GM12872 (cell line): ENCODE measurements around the gene FOXP1.

Experiments
- TF ChIP-seq, protein P1 (sequence below): IDR thresholded peaks from 3 replicates; pipeline ENCODE4 v1.5.1; 2011; ENCODE audit warnings: low read depth, mild to moderate bottlenecking, low read length, moderate library complexity; ENCODE audit not compliant: insufficient read depth

FOXP1 gene

DNA sequence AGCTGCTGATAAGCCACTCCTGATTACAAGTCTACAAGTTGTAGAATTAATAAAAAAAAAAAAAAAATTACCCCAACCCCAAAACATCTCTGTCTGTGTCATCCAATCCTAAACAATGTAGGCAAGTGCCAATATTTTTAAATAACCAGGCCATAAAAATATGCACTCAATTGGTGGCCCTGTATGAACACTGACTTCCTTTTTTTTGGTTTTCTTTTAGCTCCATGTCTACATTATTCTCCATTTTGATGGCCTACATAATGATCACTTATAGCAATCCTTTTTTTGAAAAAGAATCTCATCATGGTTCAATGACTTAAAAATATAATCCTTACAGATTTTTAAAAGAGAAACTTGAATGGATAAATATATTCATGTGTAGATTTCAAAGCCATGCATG is 72.1 kb downstream of the FOXP1 start:
- TF ChIP-seq, protein P1, sequence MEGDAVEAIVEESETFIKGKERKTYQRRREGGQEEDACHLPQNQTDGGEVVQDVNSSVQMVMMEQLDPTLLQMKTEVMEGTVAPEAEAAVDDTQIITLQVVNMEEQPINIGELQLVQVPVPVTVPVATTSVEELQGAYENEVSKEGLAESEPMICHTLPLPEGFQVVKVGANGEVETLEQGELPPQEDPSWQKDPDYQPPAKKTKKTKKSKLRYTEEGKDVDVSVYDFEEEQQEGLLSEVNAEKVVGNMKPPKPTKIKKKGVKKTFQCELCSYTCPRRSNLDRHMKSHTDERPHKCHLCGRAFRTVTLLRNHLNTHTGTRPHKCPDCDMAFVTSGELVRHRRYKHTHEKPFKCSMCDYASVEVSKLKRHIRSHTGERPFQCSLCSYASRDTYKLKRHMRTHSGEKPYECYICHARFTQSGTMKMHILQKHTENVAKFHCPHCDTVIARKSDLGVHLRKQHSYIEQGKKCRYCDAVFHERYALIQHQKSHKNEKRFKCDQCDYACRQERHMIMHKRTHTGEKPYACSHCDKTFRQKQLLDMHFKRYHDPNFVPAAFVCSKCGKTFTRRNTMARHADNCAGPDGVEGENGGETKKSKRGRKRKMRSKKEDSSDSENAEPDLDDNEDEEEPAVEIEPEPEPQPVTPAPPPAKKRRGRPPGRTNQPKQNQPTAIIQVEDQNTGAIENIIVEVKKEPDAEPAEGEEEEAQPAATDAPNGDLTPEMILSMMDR, result no peak

DNA sequence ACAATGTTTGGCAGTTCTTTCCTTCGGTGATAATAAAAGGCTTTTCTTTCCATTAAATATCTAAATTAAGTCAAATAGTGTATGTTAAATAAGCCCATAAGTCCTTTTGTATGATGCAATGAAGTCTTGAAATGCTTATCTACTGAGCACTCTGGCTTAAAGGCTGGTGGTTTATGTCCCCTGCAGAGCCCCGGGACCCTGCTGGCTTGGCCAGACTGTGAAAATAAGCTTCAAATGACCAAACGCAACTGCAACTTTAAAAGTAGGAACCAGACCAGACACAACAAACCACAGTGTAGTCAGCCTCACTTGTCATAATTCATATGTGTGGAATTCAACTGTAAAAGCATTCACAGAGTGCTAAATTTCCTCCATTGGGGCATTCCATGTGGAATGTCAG is 72.5 kb downstream of the FOXP1 start:
- TF ChIP-seq, protein P1, result no peak

DNA sequence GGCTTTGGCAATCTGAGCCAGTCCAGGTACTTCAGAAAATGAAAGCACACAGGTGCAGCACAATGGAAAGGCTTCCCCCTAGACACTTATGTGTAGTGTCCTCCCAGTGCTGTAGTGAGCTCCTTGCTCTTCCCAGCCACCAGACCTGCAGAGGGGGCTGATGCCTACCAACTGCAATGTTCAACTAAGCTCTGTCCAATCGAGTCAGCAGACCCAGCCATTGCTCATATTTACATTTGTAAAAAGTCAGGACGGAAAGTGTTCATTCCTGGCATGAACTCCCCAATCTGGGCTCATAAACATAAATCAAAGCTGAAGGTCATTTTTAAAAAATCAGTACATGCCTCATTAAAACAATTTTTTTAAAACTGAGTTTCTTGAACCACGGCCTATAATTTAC is 73.0 kb downstream of the FOXP1 start:
- TF ChIP-seq, protein P1, result no peak

DNA sequence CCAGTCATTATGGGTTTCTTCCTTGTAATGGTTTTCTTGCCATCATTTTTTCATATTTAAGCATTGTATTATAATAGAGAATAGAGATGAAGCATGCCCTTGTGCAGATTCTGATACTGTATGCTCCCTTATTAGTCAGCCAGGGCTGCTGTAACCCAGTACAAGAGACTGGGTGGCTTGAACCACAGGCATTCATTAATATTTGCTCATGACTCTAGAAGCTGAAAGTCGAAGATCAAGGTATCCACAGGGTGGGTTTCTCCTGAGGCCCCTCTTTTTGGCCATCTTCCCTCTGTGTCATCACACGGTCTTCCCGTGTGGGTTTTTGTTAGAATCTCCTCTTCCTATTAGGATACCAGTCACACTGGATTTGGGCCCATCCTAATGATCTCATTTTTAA is 74.5 kb downstream of the FOXP1 start:
- TF ChIP-seq, protein P1, result no peak

GRCh38 chr3:71505767-71506350 is 77.7 kb downstream of the FOXP1 start:
- TF ChIP-seq, protein P1, result no peak

- TF ChIP-seq, protein P1, result no peak
These were observed 79.1 kb downstream of the FOXP1 start for GRCh38 chr3:71504250-71505036.

GRCh38 chr3:71503525-71504249 is 79.8 kb downstream of the FOXP1 start:
- TF ChIP-seq, protein P1, result no peak
